IgD-negative memory B cell (primary cell): ENCODE data around the gene NTRK2. TPM values are rescaled to one million over a fixed set of nuclear protein-coding genes. Genes with fewer than 3 reads are reported as not detected.

Source experiments
- H3K27ac Mint-ChIP-seq, 3 donors: one replicate each; pipeline ENCODE4 v1.8.0; 2020 to 2022; ENCODE audit warnings: mild to moderate bottlenecking in 3 of 3, mixed read lengths in 3 of 3, moderate library complexity in 1 of 3
- H3K27me3 Mint-ChIP-seq: one replicate; pipeline ENCODE4 v1.8.0; 2021; ENCODE audit warnings: mixed read lengths
- H3K36me3 Mint-ChIP-seq: one replicate; pipeline ENCODE4 v1.8.0; 2020; ENCODE audit warnings: mild to moderate bottlenecking, mixed read lengths
- H3K4me1 Mint-ChIP-seq, 3 donors: one replicate each; pipeline ENCODE4 v1.8.0; 2020 to 2022; ENCODE audit warnings: mixed read lengths in 3 of 3, mild to moderate bottlenecking in 1 of 3
- H3K4me3 Mint-ChIP-seq, 4 donors: one replicate each; pipeline ENCODE4 v1.8.0; 2020 to 2022; ENCODE audit warnings: mild to moderate bottlenecking in 4 of 4, mixed read lengths in 4 of 4, moderate library complexity in 3 of 4
- H3K9me3 Mint-ChIP-seq, 3 donors: one replicate each; pipeline ENCODE4 v1.8.0; 2020 to 2021; ENCODE audit warnings: mixed read lengths in 3 of 3, mild to moderate bottlenecking in 1 of 3
- polyA plus RNA-seq: library from polyadenylated mRNA; unstranded; fragments of 300-500 nt; fragmentation: Illumina TruSeq; gene quantifications from one replicate; pipeline ENCODE4 v1.2.3, GENCODE V29; 2021

NTRK2 gene
- polyA plus RNA-seq, 1 donor from 2014 or later, result not detected

- Mint-ChIP-seq H3K4me3 (no peak overlapping the region), H3K36me3 (no peaks in the 10 kb centered on the region), H3K4me1 (no peaks in the 10 kb centered on the region), H3K27me3 (no peaks in the 10 kb centered on the region), H3K9me3 (no peaks in the 10 kb centered on the region), H3K27ac (no peak overlapping the region)
Observed at GRCh38 chr9:84701801-84702200, 32.3 kb downstream of the NTRK2 start.

- Mint-ChIP-seq H3K27ac (no peak overlapping the region), H3K27me3 (no peaks in the 10 kb centered on the region), H3K9me3 (no peaks in the 10 kb centered on the region), H3K4me1 (no peaks in the 10 kb centered on the region), H3K36me3 (no peaks in the 10 kb centered on the region), H3K4me3 (no peak overlapping the region)
Observed at GRCh38 chr9:84702471-84702870, 32.9 kb downstream of the NTRK2 start.

- Mint-ChIP-seq H3K36me3 (no peaks in the 10 kb centered on the region), H3K4me3 (no peak overlapping the region), H3K4me1 (peaks cover 0 to 2% (median 0%) of the 10 kb centered on the region in 3 donors), H3K9me3 (no peaks in the 10 kb centered on the region), H3K27me3 (no peaks in the 10 kb centered on the region), H3K27ac (no peak overlapping the region)
Observed at GRCh38 chr9:84703793-84704192, 34.3 kb downstream of the NTRK2 start.

- Mint-ChIP-seq H3K9me3 (no peaks in the 10 kb centered on the region), H3K27ac (no peak overlapping the region), H3K27me3 (no peaks in the 10 kb centered on the region), H3K36me3 (no peaks in the 10 kb centered on the region), H3K4me1 (peaks cover 0 to 9% (median 3%) of the 10 kb centered on the region in 3 donors), H3K4me3 (no peak overlapping the region)
Observed at GRCh38 chr9:84705128-84705527, 35.6 kb downstream of the NTRK2 start.

- Mint-ChIP-seq H3K9me3 (no peaks in the 10 kb centered on the region), H3K4me3 (no peak overlapping the region), H3K27ac (no peak overlapping the region), H3K27me3 (no peaks in the 10 kb centered on the region), H3K4me1 (peaks cover 0 to 12% (median 5%) of the 10 kb centered on the region in 3 donors), H3K36me3 (no peaks in the 10 kb centered on the region)
Observed at GRCh38 chr9:84708400-84708799, 38.9 kb downstream of the NTRK2 start.

- Mint-ChIP-seq H3K27ac (no peak overlapping the region), H3K36me3 (no peaks in the 10 kb centered on the region), H3K4me3 (no peak overlapping the region), H3K27me3 (no peaks in the 10 kb centered on the region), H3K4me1 (peaks cover 0 to 12% (median 5%) of the 10 kb centered on the region in 3 donors), H3K9me3 (no peaks in the 10 kb centered on the region)
Observed at GRCh38 chr9:84709056-84709455, 39.5 kb downstream of the NTRK2 start.

GRCh38 chr9:84710701-84711397 is 41.3 kb downstream of the NTRK2 start:
- Mint-ChIP-seq H3K27ac (no peak overlapping the region), H3K9me3 (no peaks in the 10 kb centered on the region), H3K36me3 (no peaks in the 10 kb centered on the region), H3K27me3 (no peaks in the 10 kb centered on the region), H3K4me3 (no peak overlapping the region), H3K4me1 (peaks cover 0 to 12% (median 5%) of the 10 kb centered on the region in 3 donors)

GRCh38 chr9:84711398-84711777 is 41.9 kb downstream of the NTRK2 start:
- Mint-ChIP-seq H3K9me3 (no peaks in the 10 kb centered on the region), H3K36me3 (no peaks in the 10 kb centered on the region), H3K4me3 (no peak overlapping the region), H3K27ac (no peak overlapping the region), H3K27me3 (no peaks in the 10 kb centered on the region), H3K4me1 (peaks cover 0 to 12% (median 5%) of the 10 kb centered on the region in 3 donors)

GRCh38 chr9:84711936-84712335 is 42.4 kb downstream of the NTRK2 start:
- Mint-ChIP-seq H3K4me1 (peaks cover 0 to 12% (median 5%) of the 10 kb centered on the region in 3 donors), H3K27ac (no peak overlapping the region), H3K36me3 (no peaks in the 10 kb centered on the region), H3K27me3 (no peaks in the 10 kb centered on the region), H3K4me3 (no peak overlapping the region), H3K9me3 (no peaks in the 10 kb centered on the region)

GRCh38 chr9:84716217-84716616 is 46.7 kb downstream of the NTRK2 start:
- Mint-ChIP-seq H3K4me1 (peaks cover 0 to 2% (median 0%) of the 10 kb centered on the region in 3 donors), H3K9me3 (no peaks in the 10 kb centered on the region), H3K27me3 (no peaks in the 10 kb centered on the region), H3K36me3 (no peaks in the 10 kb centered on the region), H3K4me3 (no peak overlapping the region), H3K27ac (no peak overlapping the region)

- Mint-ChIP-seq H3K9me3 (no peaks in the 10 kb centered on the region), H3K36me3 (no peaks in the 10 kb centered on the region), H3K27ac (no peak overlapping the region), H3K4me1 (no peaks in the 10 kb centered on the region), H3K27me3 (no peaks in the 10 kb centered on the region), H3K4me3 (no peak overlapping the region)
Observed at GRCh38 chr9:84718476-84718875, 48.9 kb downstream of the NTRK2 start.

- Mint-ChIP-seq H3K36me3 (no peaks in the 10 kb centered on the region), H3K4me3 (no peak overlapping the region), H3K4me1 (no peaks in the 10 kb centered on the region), H3K9me3 (no peaks in the 10 kb centered on the region), H3K27me3 (no peaks in the 10 kb centered on the region), H3K27ac (no peak overlapping the region)
Observed at GRCh38 chr9:84722388-84722989, 53.0 kb downstream of the NTRK2 start.

GRCh38 chr9:84723426-84723825 is 53.9 kb downstream of the NTRK2 start:
- Mint-ChIP-seq H3K4me3 (no peak overlapping the region), H3K9me3 (no peaks in the 10 kb centered on the region), H3K27me3 (no peaks in the 10 kb centered on the region), H3K36me3 (no peaks in the 10 kb centered on the region), H3K27ac (no peak overlapping the region), H3K4me1 (no peaks in the 10 kb centered on the region)

- H3K36me3 Mint-ChIP-seq, result no peaks in the 10 kb centered on the region
- H3K4me3 Mint-ChIP-seq, result no peak overlapping the region
- peaks cover 2% of the 10 kb centered on the region for H3K27me3 Mint-ChIP-seq
- H3K4me1 Mint-ChIP-seq, result no peaks in the 10 kb centered on the region
- H3K9me3 Mint-ChIP-seq, result no peaks in the 10 kb centered on the region
- no peak overlapping the region for H3K27ac Mint-ChIP-seq
Observed at GRCh38 chr9:84731696-84732095, 62.2 kb downstream of the NTRK2 start.

GRCh38 chr9:84736081-84736480 is 66.6 kb downstream of the NTRK2 start:
- Mint-ChIP-seq H3K4me3 (no peak overlapping the region), H3K36me3 (no peaks in the 10 kb centered on the region), H3K4me1 (peaks cover 0 to 2% (median 0%) of the 10 kb centered on the region in 3 donors), H3K27ac (no peak overlapping the region), H3K27me3 (no peaks in the 10 kb centered on the region), H3K9me3 (peaks cover 0 to 2% (median 0%) of the 10 kb centered on the region in 3 donors)

- Mint-ChIP-seq H3K27me3 (no peaks in the 10 kb centered on the region), H3K27ac (no peak overlapping the region), H3K36me3 (no peaks in the 10 kb centered on the region), H3K4me1 (peaks cover 0 to 3% (median 0%) of the 10 kb centered on the region in 3 donors), H3K4me3 (no peak overlapping the region), H3K9me3 (peaks cover 0 to 2% (median 0%) of the 10 kb centered on the region in 3 donors)
Observed at GRCh38 chr9:84736536-84736935, 67.0 kb downstream of the NTRK2 start.
